Right atrium auricular region (tissue), 2 donors: ENCODE measurements around the gene PEA15. TPM values are rescaled to one million over a fixed set of nuclear protein-coding genes. Genes with fewer than 3 reads are reported as not detected.

Source experiments
- DNase-seq: peaks from one replicate; pipeline ENCODE4 v3.0.0-alpha.2; 2019; ENCODE audit warnings: low spot score
- H3K27ac ChIP-seq, 2 donors: fragments of 200-600 bp; sonication (generic); 1 replicate in 1 of 2; 2 replicates in 1 of 2; pipeline ENCODE4 v1.5.1; 2016 to 2019
- H3K27me3 ChIP-seq, 2 donors: fragments of 200-600 bp; sonication (generic); one replicate each; pipeline versions ENCODE4 v1.5.1 to v1.6.0; 2017 to 2019
- H3K36me3 ChIP-seq: fragments of 200-600 bp; sonication (generic); one replicate; pipeline ENCODE4 v1.5.1; 2016
- H3K4me1 ChIP-seq, 2 donors: fragments of 200-600 bp; sonication (generic); one replicate each; pipeline versions ENCODE4 v1.5.1 to v1.6.0; 2017 to 2019
- H3K4me3 ChIP-seq, 2 donors: fragments of 200-600 bp; sonication (generic); 1 replicate in 1 of 2; 2 replicates in 1 of 2; pipeline ENCODE4 v1.5.1; 2017 to 2019; ENCODE audit warnings: mild to moderate bottlenecking in 1 of 2, moderate library complexity in 1 of 2
- H3K9me3 ChIP-seq, 2 donors: fragments of 200-600 bp; sonication (generic); one replicate each; pipeline ENCODE4 v1.5.1; 2019
- CTCF ChIP-seq, 2 donors: fragments of 200-600 bp; sonication (generic); IDR thresholded peaks; one replicate each; pipeline ENCODE4 v1.5.1; 2019; ENCODE audit warnings: antibody characterized with exemption in 2 of 2
- total RNA-seq, 2 donors: library from RNA; depleted of rRNA; stranded (reverse); fragments of >200 nt; gene quantifications; one replicate each; pipeline ENCODE4 v1.1.0, GENCODE V29; 2016

PEA15 gene
- total RNA-seq, 2 donors from 2014 or later = 69.2 to 144 TPM

GRCh38 chr1:160225345-160225744 is 20.2 kb downstream of the PEA15 start:
- H3K4me3 ChIP-seq = no peak overlapping the region
- H3K4me1 ChIP-seq = peaks cover 0 to 8% of the 10 kb centered on the region in 2 donors
- no peaks in the 10 kb centered on the region for H3K27me3 ChIP-seq
- no peak for TF ChIP-seq CTCF (IDR thresholded peaks at IDR 0.05)
- H3K9me3 ChIP-seq = no peaks in the 10 kb centered on the region
- no peak overlapping the region for H3K27ac ChIP-seq
- no peak for DNase-seq
- peaks cover 96% of the 10 kb centered on the region for H3K36me3 ChIP-seq

- TF ChIP-seq CTCF (IDR thresholded peaks at IDR 0.05) = no peak
- no peaks in the 10 kb centered on the region for H3K27me3 ChIP-seq
- H3K4me3 ChIP-seq = no peak overlapping the region
- DNase-seq = no peak
- no peak overlapping the region for H3K27ac ChIP-seq
- H3K4me1 ChIP-seq = peaks cover 0 to 8% of the 10 kb centered on the region in 2 donors
- peaks cover 97% of the 10 kb centered on the region for H3K36me3 ChIP-seq
- no peaks in the 10 kb centered on the region for H3K9me3 ChIP-seq
Measured at GRCh38 chr1:160226623-160227022, 21.4 kb downstream of the PEA15 start.

GRCh38 chr1:160227034-160227433 is 21.9 kb downstream of the PEA15 start:
- H3K27ac ChIP-seq = no peak overlapping the region
- no peak overlapping the region for H3K4me3 ChIP-seq
- H3K36me3 ChIP-seq = peaks cover 98% of the 10 kb centered on the region
- no peaks in the 10 kb centered on the region for H3K9me3 ChIP-seq
- TF ChIP-seq CTCF (IDR thresholded peaks at IDR 0.05) = no peak
- peaks cover 0 to 8% of the 10 kb centered on the region in 2 donors for H3K4me1 ChIP-seq
- DNase-seq = no peak
- H3K27me3 ChIP-seq = no peaks in the 10 kb centered on the region

DNA sequence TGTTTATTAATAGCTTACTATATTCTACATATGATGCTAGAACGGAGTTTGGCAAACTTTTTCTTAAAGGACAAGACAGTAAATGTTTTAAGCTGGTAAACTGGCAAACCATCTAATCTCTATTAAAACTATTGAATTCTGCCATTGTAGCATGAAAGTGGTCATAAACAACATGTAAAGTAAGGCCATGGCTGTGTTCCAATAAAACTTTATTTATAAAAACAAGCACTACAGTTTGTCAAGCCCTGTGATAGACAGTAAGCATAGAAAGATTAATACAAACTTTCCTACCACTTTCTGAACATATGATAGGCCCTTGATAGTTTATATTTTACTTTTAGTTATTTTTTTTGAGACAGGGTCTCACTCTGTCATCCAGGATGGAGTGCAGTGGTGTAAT is 22.4 kb downstream of the PEA15 start:
- Histone ChIP-seq H3K27me3 (no peaks in the 10 kb centered on the region), H3K9me3 (no peaks in the 10 kb centered on the region), H3K4me1 (peaks cover 0 to 8% of the 10 kb centered on the region in 2 donors), H3K27ac (no peak overlapping the region), H3K4me3 (no peak overlapping the region), H3K36me3 (peaks cover 98% of the 10 kb centered on the region)
- no peak for DNase-seq
- TF ChIP-seq CTCF (IDR thresholded peaks at IDR 0.05) = no peak

GRCh38 chr1:160228431-160228830 is 23.2 kb downstream of the PEA15 start:
- H3K4me3 ChIP-seq = no peak overlapping the region
- H3K27me3 ChIP-seq = no peaks in the 10 kb centered on the region
- TF ChIP-seq CTCF (IDR thresholded peaks at IDR 0.05) = no peak
- peaks cover 0 to 8% of the 10 kb centered on the region in 2 donors for H3K4me1 ChIP-seq
- H3K27ac ChIP-seq = no peak overlapping the region
- H3K9me3 ChIP-seq = no peaks in the 10 kb centered on the region
- no peak for DNase-seq
- peaks cover 90% of the 10 kb centered on the region for H3K36me3 ChIP-seq

- no peak overlapping the region for H3K4me3 ChIP-seq
- no peaks in the 10 kb centered on the region for H3K27me3 ChIP-seq
- TF ChIP-seq CTCF (IDR thresholded peaks at IDR 0.05) = no peak
- DNase-seq = no peak
- H3K27ac ChIP-seq = no peak overlapping the region
- H3K9me3 ChIP-seq = no peaks in the 10 kb centered on the region
- H3K4me1 ChIP-seq = no peaks in the 10 kb centered on the region
- peaks cover 85% of the 10 kb centered on the region for H3K36me3 ChIP-seq
Measured at GRCh38 chr1:160232911-160233310, 27.7 kb downstream of the PEA15 start.
